SU-DHL-6 (cell line): ENCODE data around the gene HELLS.
A peak's percentile ranks its signal among the peaks of the same experiment; 100 is the strongest.
"Not testable (repeated sequence)": the region's sequence is repeated elsewhere in the genome, so short reads cannot be mapped to it uniquely, and the experiment has no call there.

Experiments
- H2AFZ ChIP-seq: fragments of 200-600 bp; sonication (generic); 2 replicates; pipeline ENCODE4 v1.6.1; 2014; ENCODE audit warnings: low read depth, mild to moderate bottlenecking, moderate library complexity, mixed read lengths, antibody characterized with exemption, low read length; ENCODE audit not compliant: severe bottlenecking
- H3F3A ChIP-seq: fragments of 200-600 bp; shearing (Covaris generic); 2 replicates; pipeline ENCODE4 v1.6.0; 2016; ENCODE audit warnings: antibody characterized with exemption, mild to moderate bottlenecking; ENCODE audit not compliant: insufficient read depth
- H3K27ac ChIP-seq: fragments of 200-600 bp; sonication (generic); 2 replicates; pipeline ENCODE4 v1.5.1; 2016; ENCODE audit warnings: low read depth, mild to moderate bottlenecking, low read length, moderate library complexity, mixed read lengths
- H3K27me3 ChIP-seq: fragments of 200-600 bp; sonication (generic), shearing (Covaris generic); 2 replicates; pipeline ENCODE4 v1.6.0; 2014; ENCODE audit warnings: mild to moderate bottlenecking, low read length
- H3K36me3 ChIP-seq: fragments of 200-600 bp; sonication (generic); 2 replicates; pipeline ENCODE4 v1.6.1; 2014; ENCODE audit warnings: mild to moderate bottlenecking, low read length, mixed read lengths
- H3K4me2 ChIP-seq: fragments of 300-600, 200-600 bp; shearing (Covaris generic), sonication (generic); 2 replicates; pipeline ENCODE4 v1.6.0; 2014; ENCODE audit warnings: low read length, low read depth, mild to moderate bottlenecking; ENCODE audit not compliant: poor library complexity, severe bottlenecking
- H3K4me3 ChIP-seq: fragments of 200-600 bp; sonication (generic); 2 replicates; pipeline ENCODE4 v1.5.1; 2014; ENCODE audit warnings: antibody characterized with exemption, low read length, mild to moderate bottlenecking, mixed read lengths; ENCODE audit not compliant: insufficient read depth, poor library complexity, severe bottlenecking
- H3K79me2 ChIP-seq: fragments of 200-600 bp; sonication (generic); 2 replicates; pipeline ENCODE4 v1.6.1; 2014; ENCODE audit warnings: mild to moderate bottlenecking, low read length, moderate library complexity; ENCODE audit not compliant: insufficient read depth
- H3K9ac ChIP-seq: fragments of 200-600 bp; sonication (generic); 2 replicates; pipeline ENCODE4 v1.7.0; 2014; ENCODE audit warnings: mild to moderate bottlenecking, low read length
- H3K9me2 ChIP-seq: fragments of 200-600 bp; sonication (generic); replicated peaks from 2 replicates; pipeline ENCODE4 v1.6.1; 2014; ENCODE audit warnings: low read length; ENCODE audit not compliant: insufficient read depth
- H3K9me3 ChIP-seq: fragments of 200-600 bp; sonication (generic); 2 replicates; pipeline ENCODE4 v1.6.1; 2014; ENCODE audit warnings: low read length, mixed read lengths; ENCODE audit not compliant: insufficient read depth
- H4K20me1 ChIP-seq: fragments of 200-600 bp; sonication (generic); 2 replicates; pipeline ENCODE4 v1.6.1; 2014; ENCODE audit warnings: low read depth, mild to moderate bottlenecking, antibody characterized with exemption, low read length, moderate library complexity, mixed read lengths
- EZH2phosphoT487 ChIP-seq: fragments of 200-600 bp; sonication (generic), shearing (Covaris generic); conservative IDR thresholded peaks from 2 replicates; pipeline ENCODE4 v1.6.1; 2018; ENCODE audit warnings: mild to moderate bottlenecking, antibody characterized with exemption, low read length, moderate library complexity, mixed read lengths
- TF ChIP-seq, protein P1 (sequence below): fragments of 200-600 bp; sonication (generic); IDR thresholded peaks from one replicate; pipeline ENCODE4 v1.5.1; 2017; ENCODE audit warnings: antibody characterized with exemption, mild to moderate bottlenecking, low read length, moderate library complexity; ENCODE audit not compliant: insufficient read depth, poor library complexity, severe bottlenecking

The HELLS gene

DNA sequence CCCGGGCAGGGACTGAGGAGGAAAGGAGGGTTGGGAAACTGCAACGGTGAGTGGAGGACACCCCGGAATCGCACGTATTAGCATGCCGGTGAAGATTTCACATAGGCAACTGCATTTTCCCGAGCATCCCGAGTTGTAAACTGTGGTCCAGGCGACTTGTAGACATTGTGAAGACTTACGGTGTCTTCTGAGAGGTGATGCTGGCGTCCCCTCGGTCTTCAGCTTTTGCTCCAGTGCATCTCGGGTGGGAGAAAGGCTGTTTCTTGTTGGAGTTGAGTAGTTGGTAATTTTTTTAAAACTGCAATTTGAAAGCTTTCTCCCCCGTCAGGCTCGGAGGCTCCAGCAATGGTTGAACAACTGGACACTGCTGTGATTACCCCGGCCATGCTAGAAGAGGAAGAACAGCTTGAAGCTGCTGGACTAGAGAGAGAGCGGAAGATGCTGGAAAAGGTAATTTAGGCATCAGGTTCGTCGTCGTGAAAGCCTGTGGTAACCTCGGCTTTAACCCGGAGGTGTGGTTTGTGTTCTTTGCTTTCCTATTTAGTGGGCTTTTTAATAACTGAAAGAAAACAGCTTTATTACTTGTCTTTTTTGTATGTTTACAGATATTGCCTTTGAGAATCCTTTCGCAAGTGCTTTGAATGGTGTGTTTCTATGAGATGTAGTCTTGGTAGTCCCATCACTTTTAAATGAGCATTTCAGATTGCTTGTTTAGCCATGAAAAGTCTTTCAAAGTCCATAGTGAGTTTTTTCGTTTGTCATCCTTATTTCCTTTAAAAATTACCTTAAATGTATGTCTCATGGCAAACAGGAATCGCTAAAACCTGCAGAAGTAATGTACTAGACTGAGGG, 687 bp downstream of the HELLS start:
- Histone ChIP-seq H2AFZ (peak overlapping the region; percentile 94), H3K27ac (peak overlapping the region; percentile 76), H3K79me2 (peaks cover 56% of the 10 kb centered on the region), H4K20me1 (peaks cover 13% of the 10 kb centered on the region), H3K9ac (peak overlapping the region; percentile 96), H3K4me2 (peak overlapping the region; percentile 99), H3K9me2 (no peaks in the 10 kb centered on the region), H3K27me3 (no peaks in the 10 kb centered on the region), H3K4me3 (peak overlapping the region; percentile 86), H3F3A (no peaks in the 10 kb centered on the region), H3K9me3 (no peaks in the 10 kb centered on the region), H3K36me3 (peaks cover 23% of the 10 kb centered on the region)
- no peak for TF ChIP-seq EZH2phosphoT487
- TF ChIP-seq, protein P1, sequence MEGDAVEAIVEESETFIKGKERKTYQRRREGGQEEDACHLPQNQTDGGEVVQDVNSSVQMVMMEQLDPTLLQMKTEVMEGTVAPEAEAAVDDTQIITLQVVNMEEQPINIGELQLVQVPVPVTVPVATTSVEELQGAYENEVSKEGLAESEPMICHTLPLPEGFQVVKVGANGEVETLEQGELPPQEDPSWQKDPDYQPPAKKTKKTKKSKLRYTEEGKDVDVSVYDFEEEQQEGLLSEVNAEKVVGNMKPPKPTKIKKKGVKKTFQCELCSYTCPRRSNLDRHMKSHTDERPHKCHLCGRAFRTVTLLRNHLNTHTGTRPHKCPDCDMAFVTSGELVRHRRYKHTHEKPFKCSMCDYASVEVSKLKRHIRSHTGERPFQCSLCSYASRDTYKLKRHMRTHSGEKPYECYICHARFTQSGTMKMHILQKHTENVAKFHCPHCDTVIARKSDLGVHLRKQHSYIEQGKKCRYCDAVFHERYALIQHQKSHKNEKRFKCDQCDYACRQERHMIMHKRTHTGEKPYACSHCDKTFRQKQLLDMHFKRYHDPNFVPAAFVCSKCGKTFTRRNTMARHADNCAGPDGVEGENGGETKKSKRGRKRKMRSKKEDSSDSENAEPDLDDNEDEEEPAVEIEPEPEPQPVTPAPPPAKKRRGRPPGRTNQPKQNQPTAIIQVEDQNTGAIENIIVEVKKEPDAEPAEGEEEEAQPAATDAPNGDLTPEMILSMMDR: no peak

GRCh38 chr10:94546901-94547185, 1.3 kb downstream of the HELLS start:
- H3K27ac ChIP-seq: peak overlapping the region; percentile 76
- no peaks in the 10 kb centered on the region for H3F3A ChIP-seq
- H3K4me3 ChIP-seq: peak overlapping the region; percentile 86
- peaks cover 23% of the 10 kb centered on the region for H3K36me3 ChIP-seq
- H3K4me2 ChIP-seq: peak overlapping the region; percentile 99
- H4K20me1 ChIP-seq: peaks cover 14% of the 10 kb centered on the region
- H3K9me3 ChIP-seq: no peaks in the 10 kb centered on the region
- H2AFZ ChIP-seq: no peak overlapping the region
- H3K9me2 ChIP-seq: no peaks in the 10 kb centered on the region
- H3K27me3 ChIP-seq: no peaks in the 10 kb centered on the region
- peak overlapping the region; percentile 96 for H3K9ac ChIP-seq
- TF ChIP-seq, protein P1: no peak
- no peak for TF ChIP-seq EZH2phosphoT487
- H3K79me2 ChIP-seq: peaks cover 60% of the 10 kb centered on the region

DNA sequence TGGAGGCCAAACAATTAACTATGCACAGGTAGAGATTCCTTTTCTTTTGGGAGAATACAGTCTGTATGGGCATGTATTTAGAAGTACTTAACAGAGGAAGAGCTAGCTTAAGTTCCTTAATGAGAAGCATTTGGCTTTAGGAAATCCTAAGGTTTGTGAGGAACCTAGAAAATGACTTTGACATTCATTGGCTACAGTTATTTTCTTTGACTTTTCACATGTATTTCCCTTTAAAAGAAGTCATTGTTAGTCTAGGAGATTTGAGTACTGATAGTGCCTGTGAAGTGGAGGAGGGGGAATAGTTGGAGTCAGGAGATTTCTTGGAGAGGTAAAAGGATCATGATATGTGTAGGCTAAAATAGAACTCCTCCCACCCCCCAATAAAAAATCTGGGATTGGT, 3.6 kb downstream of the HELLS start:
- peaks cover 83% of the 10 kb centered on the region for H3K79me2 ChIP-seq
- peaks cover 33% of the 10 kb centered on the region for H3K36me3 ChIP-seq
- H3F3A ChIP-seq: no peaks in the 10 kb centered on the region
- H3K27me3 ChIP-seq: no peaks in the 10 kb centered on the region
- H3K9ac ChIP-seq: no peak overlapping the region
- H3K9me3 ChIP-seq: no peaks in the 10 kb centered on the region
- H3K4me3 ChIP-seq: no peak overlapping the region
- H3K4me2 ChIP-seq: no peak overlapping the region
- TF ChIP-seq, protein P1: no peak
- TF ChIP-seq EZH2phosphoT487: no peak
- peaks cover 28% of the 10 kb centered on the region for H4K20me1 ChIP-seq
- no peak overlapping the region for H3K27ac ChIP-seq
- no peaks in the 10 kb centered on the region for H3K9me2 ChIP-seq
- no peak overlapping the region for H2AFZ ChIP-seq

GRCh38 chr10:94567714-94568307, 22.2 kb downstream of the HELLS start:
- not testable (repeated sequence) for H3K9me3 ChIP-seq, H3K27me3 ChIP-seq, H4K20me1 ChIP-seq, H3K9ac ChIP-seq, H3K79me2 ChIP-seq, H3K4me2 ChIP-seq, H3F3A ChIP-seq, H2AFZ ChIP-seq, H3K4me3 ChIP-seq, H3K9me2 ChIP-seq, H3K27ac ChIP-seq
- H3K36me3 ChIP-seq: peaks cover 42% of the 10 kb centered on the region; the same call in 1 of the 2 replicates
